Activated naive CD4-positive, alpha-beta T cell treated with anti-CD3 and anti-CD28 coated beads, Interleukin-2, amount 50 U/mL, for 72 hours (primary cell): Measurements from ENCODE around the gene CENPW. TPM values are rescaled to one million over a fixed set of nuclear protein-coding genes. Genes with fewer than 3 reads are reported as not detected.

Source experiments
- ATAC-seq, 2 donors: fragments of 150-1000 bp; cut with Tn5 transposase; 2 replicates each; pipeline ENCODE4 v1.10.0; 2021; ENCODE audit warnings: mild to moderate bottlenecking in 2 of 2, moderate library complexity in 2 of 2
- DNase-seq, 2 donors: peaks; one replicate each; pipeline ENCODE4 v3.0.0; 2021 to 2022; ENCODE audit warnings: low spot score in 2 of 2
- H3K27ac Mint-ChIP-seq, 2 donors: one replicate each; pipeline ENCODE4 v1.8.0; 2022; ENCODE audit warnings: mild to moderate bottlenecking in 2 of 2, mixed read lengths in 2 of 2
- H3K36me3 Mint-ChIP-seq, 2 donors: one replicate each; pipeline ENCODE4 v1.8.0; 2022; ENCODE audit warnings: mixed read lengths in 2 of 2
- H3K9me3 Mint-ChIP-seq, 2 donors: one replicate each; pipeline ENCODE4 v1.8.0; 2022; ENCODE audit warnings: mixed read lengths in 2 of 2
- total RNA-seq, 2 donors: library from RNA; stranded (reverse); gene quantifications; one replicate each; pipeline ENCODE4 v1.2.3, GENCODE V29; 2022

CENPW gene
- total RNA-seq, 2 donors from 2014 or later = 56.5 to 116 TPM

DNA sequence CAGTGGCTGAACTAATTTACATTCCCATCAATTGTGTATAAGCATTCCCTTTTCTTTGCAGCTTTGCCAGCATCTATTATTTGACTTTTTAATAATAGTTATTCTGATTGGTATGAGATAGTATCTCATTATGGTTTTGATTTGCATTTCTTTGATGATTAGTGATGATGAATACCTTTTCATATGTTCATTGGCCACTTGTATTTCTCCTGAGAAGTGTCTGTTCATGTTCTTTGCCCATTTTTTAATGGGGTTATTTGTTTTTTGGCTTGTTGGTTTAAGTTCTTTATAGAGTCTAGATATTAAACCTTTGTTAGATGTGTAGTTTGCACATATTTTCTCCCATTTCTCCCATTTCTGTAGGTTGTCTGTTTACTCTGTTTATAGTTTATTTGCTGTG is 16.6 kb downstream of the CENPW start:
- no peak for DNase-seq
- ATAC-seq = no peak
- Mint-ChIP-seq H3K9me3 (peaks cover 14 to 28% of the 10 kb centered on the region in 2 donors), H3K36me3 (peaks cover 15 to 27% of the 10 kb centered on the region in 2 donors), H3K27ac (no peak overlapping the region)

DNA sequence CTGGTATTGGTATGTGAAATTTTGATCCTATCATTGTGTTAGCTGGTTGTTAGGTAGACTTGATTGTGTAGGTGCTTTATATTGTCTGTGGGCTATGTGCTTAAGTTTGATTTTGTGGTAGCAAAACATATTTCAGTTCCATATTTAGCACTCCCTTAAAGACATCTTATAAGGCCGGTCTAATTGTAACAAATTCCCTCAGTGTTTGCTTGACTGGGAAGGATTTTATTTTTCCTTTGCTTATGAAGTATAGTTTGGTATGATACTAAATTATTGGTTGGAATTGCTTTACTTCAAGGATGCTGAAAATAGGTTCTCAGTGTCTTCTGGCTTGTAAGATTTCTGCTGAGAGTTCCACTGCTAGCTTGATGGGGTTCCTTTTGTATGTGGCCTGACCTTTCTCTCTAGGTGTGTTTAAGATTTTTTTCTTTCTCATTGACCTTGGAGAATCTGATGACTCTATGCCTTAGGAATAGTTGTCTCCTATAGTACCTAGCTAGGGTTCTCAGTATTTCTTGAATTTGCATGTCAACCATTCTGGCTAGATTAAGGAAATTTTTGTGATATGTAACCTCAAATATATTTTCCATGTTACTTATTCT is 20.1 kb downstream of the CENPW start:
- ATAC-seq (no peak), DNase-seq (no peak)
- peaks cover 20 to 28% of the 10 kb centered on the region in 2 donors for H3K36me3 Mint-ChIP-seq
- H3K9me3 Mint-ChIP-seq = peaks cover 14 to 28% of the 10 kb centered on the region in 2 donors
- no peak overlapping the region for H3K27ac Mint-ChIP-seq

DNA sequence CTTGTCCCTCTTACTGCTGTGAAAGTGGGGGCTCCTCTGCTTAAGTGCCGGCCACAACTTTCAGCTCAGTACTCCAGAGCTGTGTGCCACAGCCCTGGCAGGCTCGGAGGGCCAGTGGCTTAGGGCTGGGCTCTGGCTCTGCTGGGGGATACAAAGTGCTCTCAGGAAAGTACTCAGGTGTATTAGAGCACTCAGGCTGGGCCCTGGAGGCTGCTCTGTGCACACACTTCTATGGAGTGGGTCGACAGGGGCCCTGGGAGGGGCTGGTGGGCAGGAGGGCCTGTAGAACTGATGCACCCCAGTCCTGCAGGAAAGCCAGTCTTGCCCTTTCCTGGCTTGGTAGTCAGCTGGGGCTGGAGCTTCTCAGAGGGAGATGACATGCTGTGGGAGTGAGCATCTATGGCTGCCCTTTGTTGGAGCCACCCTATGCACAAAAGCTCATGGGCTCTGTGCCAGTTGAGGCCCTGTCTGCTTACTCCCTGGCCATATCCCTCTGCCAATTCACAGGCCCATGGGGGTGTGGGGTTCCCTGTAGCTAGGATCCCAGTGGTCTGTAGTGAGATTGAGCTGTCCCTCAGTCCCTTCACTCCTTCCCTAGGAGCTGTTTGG is 22.0 kb downstream of the CENPW start:
- DNase-seq = no peak
- no peak for ATAC-seq

DNA sequence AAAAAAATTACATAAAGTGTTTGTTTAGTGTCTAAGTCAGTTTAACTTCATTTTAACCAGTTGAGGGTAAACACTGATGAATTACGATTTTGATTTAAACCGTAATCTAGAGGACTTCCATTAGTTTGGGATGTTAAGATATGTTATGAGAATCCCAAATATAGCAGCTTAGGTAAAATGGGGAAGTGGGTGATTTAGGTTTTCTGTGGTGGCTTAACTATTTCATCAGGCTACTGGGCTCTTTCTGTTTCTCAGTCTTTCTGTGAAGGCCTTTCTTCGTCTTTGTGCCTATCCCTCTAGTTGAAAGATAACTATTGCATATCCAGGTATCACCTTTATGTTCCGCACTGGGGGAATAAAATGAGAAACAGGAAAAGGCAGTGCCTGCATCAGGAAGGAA is 27.9 kb downstream of the CENPW start:
- Mint-ChIP-seq H3K9me3 (no peaks in the 10 kb centered on the region), H3K36me3 (no peaks in the 10 kb centered on the region), H3K27ac (no peak overlapping the region)
- DNase-seq (no peak), ATAC-seq (no peak)

More for the DNA sequence above, 22.0 kb downstream of the CENPW start:
- H3K9me3 Mint-ChIP-seq = peaks cover 14 to 28% of the 10 kb centered on the region in 2 donors
- H3K27ac Mint-ChIP-seq = no peak overlapping the region
- peaks cover 20 to 28% of the 10 kb centered on the region in 2 donors for H3K36me3 Mint-ChIP-seq

DNA sequence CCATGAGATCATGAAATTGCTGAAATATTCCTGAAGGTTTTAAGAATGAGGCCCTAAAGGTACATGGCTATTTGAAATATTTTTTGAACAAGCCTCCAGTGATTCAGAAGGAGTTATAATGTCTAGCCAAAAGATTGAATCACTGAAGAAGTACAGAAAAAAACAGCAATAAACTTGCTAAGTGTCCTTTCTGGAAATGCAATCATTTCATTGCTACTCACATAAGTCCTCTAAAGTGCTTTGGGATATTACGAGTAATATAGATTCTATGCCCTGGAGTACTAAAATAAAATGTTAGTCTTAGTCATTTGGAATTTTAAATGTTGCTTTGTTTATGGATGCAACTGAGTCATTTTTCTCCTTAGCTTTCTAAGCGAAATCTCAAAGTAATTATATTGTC is 32.7 kb downstream of the CENPW start:
- ATAC-seq = no peak
- no peak for DNase-seq
- Mint-ChIP-seq H3K9me3 (no peaks in the 10 kb centered on the region), H3K27ac (no peak overlapping the region), H3K36me3 (no peaks in the 10 kb centered on the region)

DNA sequence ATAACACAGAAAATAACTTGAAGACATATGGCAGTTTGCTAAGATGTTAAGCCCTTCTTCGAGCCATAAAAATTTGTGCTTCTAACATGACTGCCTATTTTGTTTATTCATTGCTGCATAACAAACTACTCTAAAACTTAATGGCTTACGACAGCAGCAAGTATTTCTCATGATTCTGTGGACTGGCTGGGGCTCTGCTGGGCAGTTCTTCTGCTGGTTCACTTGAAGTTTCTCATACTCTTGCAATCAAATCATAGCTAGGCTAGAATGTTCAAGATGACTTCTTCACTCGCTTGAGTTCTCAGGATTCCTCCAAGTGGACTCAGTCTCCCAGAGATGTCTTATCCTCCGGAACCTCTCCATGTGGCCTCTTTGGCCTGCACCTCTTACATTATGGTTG is 33.4 kb downstream of the CENPW start:
- no peaks in the 10 kb centered on the region for H3K9me3 Mint-ChIP-seq

DNA sequence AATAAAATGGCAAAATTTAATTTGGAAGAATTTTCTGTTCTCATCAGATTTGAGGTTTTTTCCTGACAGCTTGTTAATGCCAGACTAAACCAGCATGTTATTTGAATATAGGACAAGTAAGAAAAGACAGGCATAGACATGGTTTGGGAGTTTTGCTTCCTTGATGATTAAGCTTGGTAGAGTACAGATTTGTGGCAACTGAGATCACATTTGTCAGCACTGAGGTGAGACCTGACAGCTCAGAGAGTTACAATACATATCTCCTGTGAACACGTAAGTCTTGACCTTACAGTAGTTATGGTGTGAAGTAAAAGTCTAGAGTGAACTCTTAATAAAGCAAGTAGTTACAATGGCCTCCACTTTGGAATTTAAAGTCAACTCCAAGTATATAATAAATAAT is 34.5 kb downstream of the CENPW start:
- Mint-ChIP-seq H3K36me3 (no peaks in the 10 kb centered on the region), H3K27ac (no peak overlapping the region)

More for the DNA sequence above, 33.4 kb downstream of the CENPW start:
- no peak for DNase-seq
- no peak overlapping the region for H3K27ac Mint-ChIP-seq
- H3K36me3 Mint-ChIP-seq = no peaks in the 10 kb centered on the region
- no peak for ATAC-seq

DNA sequence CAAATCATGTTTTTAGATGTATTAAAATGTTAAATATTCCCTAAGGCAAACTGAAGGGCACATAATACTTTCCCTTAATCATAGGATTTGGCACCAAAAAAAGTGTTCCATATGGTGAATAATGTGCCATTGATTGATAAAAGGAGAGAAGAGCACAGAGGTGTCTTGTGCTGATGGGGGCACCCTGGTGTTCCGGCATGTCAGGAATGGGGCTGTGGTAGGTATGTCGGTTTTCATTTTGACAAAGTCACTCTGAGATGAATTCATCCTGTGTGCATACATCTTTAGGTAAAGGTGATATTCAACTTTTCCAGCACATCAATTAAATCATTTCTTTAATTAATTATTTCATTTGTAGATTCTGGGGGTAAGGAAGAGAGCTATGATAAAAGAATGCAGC is 36.8 kb downstream of the CENPW start:
- DNase-seq (no peak), ATAC-seq (no peak)
- H3K36me3 Mint-ChIP-seq = peaks cover 3 to 8% of the 10 kb centered on the region in 2 donors
- H3K9me3 Mint-ChIP-seq = peaks cover 0 to 9% of the 10 kb centered on the region in 2 donors
- H3K27ac Mint-ChIP-seq = no peak overlapping the region

More for the DNA sequence above, 34.5 kb downstream of the CENPW start:
- DNase-seq (no peak), ATAC-seq (no peak)
- H3K9me3 Mint-ChIP-seq = no peaks in the 10 kb centered on the region

DNA sequence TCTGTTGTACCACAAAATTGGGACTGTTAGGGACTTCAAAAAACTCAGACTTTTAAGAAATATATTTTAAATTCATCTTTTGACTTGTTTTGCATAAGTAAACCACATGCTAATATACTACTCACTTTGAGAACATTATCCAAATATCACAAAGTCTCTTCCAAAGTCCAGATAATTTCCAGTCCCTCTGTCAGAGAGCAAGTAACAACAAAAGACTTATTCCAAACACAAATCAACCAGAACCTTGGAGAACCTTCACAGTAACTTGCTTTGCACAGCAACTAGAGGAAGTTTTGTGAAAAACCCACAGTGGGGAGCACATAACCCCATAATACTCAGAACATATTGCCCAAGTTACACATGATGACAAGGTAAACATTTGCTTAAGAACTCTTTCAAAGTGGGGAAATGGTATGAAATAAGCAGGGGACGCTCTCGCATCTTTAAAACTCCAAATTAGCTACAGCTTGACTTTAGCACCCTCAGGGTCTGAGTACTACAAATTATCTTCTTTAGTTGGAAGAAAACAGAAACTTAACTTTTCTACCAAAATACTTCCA is 37.8 kb downstream of the CENPW start:
- ATAC-seq = no peak
- H3K9me3 Mint-ChIP-seq = peaks cover under 1 to 16% of the 10 kb centered on the region in 2 donors
- peaks cover 5 to 9% of the 10 kb centered on the region in 2 donors for H3K36me3 Mint-ChIP-seq
- no peak for DNase-seq
- no peak overlapping the region for H3K27ac Mint-ChIP-seq

DNA sequence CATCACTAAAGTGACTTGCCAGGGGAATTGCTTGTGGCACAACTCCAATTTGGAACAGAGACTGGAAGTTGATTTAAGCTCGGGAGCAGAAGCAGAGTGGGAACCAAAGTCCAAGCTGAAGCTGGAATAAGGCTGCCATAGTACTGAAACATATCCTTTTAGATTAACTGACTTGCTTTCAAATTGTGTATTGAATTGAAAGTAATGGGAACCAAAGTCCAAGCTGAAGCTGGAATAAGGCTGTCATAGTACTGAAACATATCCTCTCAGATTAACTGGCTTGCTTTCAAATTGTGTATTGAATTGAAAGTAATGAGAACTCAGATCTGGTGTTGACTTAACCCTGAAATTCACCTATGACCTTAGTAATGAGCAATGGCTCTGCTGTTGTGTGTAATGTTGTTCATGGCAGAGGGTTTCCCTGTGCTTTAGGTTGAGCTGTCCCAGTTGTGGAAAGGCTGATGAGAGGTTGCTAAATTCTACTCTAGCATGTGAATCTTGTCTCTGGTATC is 40.2 kb downstream of the CENPW start:
- ATAC-seq (no peak), DNase-seq (no peak)
- Mint-ChIP-seq H3K36me3 (peaks cover 9 to 10% of the 10 kb centered on the region in 2 donors), H3K9me3 (peaks cover 18 to 36% of the 10 kb centered on the region in 2 donors), H3K27ac (no peak overlapping the region)

DNA sequence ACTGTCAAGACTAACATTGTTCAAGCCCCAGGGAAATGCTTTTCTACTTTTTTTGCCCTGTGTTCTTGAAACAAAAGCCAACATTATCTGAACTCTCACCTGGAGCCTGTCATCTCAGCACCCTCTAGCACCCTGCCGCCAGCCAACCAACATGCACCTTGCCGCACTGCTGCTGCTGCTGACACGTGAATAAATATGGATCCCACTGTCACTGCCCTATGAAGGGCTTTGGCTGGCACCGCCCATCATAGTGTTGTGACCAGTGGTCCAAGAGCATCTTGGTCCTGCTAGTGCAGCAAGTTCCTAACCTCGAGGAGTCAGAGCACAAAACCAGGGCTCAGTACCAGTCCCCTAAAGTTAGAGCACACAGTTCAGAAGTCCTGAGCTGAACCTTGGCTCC is 41.6 kb downstream of the CENPW start:
- Mint-ChIP-seq H3K36me3 (peaks cover 9 to 10% of the 10 kb centered on the region in 2 donors), H3K9me3 (peaks cover 18 to 42% of the 10 kb centered on the region in 2 donors), H3K27ac (no peak overlapping the region)
- ATAC-seq = no peak
- no peak for DNase-seq

DNA sequence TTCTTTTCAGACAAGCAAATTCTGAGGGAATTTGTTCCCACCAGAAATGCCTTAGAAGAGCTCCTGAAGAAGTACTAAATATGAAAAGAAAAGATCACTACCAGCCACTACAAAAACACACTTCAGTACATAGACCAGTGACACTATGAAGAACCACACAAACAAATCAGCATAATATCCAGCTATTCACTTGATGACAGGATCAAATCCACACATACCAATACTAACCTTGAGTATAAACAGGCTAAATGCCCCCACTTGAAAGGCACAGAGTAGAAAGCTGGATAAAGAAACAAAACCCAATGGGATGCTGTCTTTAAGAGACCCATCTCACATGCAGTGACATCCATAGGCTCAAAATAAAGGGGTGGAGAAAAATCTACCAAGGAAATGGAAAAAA is 43.3 kb downstream of the CENPW start:
- DNase-seq (no peak), ATAC-seq (no peak)
- peaks cover 9 to 10% of the 10 kb centered on the region in 2 donors for H3K36me3 Mint-ChIP-seq
- H3K9me3 Mint-ChIP-seq = peaks cover 18 to 42% of the 10 kb centered on the region in 2 donors
- no peak overlapping the region for H3K27ac Mint-ChIP-seq

DNA sequence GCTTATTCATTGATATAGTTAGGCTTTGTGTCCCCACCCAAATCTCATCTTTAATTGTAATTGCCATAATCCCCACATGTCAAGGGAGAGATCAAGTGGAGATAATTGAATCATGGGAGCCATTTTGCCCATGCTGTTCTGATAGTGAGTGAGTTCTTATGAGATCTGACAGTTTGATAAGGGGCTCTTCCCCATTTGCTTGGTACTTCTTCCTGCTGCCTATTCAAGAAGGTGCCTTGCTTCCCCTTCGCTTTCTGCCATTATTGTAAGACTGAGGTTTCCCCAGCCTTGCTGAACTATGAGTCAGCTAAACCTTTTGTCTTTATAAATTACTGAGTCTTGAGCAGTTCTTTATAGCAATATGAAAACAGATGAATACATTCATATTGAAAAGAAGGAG is 45.6 kb downstream of the CENPW start:
- no peak overlapping the region for H3K27ac Mint-ChIP-seq
- ATAC-seq = no peak

DNA sequence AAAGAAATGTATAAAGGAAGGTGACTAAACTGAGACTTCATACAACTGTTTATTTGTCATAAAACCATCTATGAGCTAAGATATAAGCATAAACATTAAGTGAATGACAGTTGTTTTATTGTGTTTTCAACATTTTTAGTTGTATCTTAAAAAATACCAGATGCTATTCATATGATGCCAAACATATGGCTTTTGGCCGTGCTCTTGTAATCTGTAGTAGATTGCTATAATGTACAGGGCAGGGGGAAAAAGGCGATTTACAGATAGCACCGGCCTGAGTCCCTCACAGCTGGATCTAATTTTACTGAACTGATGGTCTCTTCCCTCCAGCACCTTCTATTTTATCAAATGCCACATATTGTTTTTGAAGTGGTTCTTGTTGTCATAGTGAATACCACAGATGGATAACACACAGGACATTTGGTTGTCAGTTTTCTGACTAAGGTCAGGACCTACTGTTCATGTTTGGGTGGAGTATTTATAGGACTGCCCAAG is 48.2 kb downstream of the CENPW start:
- no peak overlapping the region for H3K27ac Mint-ChIP-seq
- DNase-seq (no peak), ATAC-seq (no peak)
- H3K9me3 Mint-ChIP-seq = peaks cover 12 to 21% of the 10 kb centered on the region in 2 donors
- peaks cover 0 to 6% of the 10 kb centered on the region in 2 donors for H3K36me3 Mint-ChIP-seq

More for the DNA sequence above, 45.6 kb downstream of the CENPW start:
- DNase-seq = no peak
- peaks cover 18 to 42% of the 10 kb centered on the region in 2 donors for H3K9me3 Mint-ChIP-seq
- H3K36me3 Mint-ChIP-seq = peaks cover 9 to 10% of the 10 kb centered on the region in 2 donors

DNA sequence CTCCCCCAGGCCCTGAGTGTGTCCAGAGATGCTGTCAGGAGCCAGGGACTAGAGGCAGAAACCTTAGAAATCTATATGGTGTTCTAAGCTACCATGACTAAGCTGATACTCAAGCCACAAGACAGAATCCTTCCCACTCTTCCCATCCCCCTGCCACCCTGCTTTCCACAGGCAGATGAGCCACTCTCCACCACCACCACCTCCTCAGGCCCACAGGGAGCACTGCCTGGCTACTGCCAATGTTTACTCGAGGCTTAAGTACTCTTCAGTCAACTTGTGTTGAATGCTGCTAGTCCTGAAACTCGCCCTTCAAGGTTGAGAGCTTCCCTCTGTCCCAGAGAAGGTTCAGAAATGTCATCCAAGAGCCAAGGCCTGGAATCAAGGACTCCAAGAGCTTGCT is 56.2 kb downstream of the CENPW start:
- Mint-ChIP-seq H3K9me3 (no peaks in the 10 kb centered on the region), H3K36me3 (no peaks in the 10 kb centered on the region), H3K27ac (no peak overlapping the region)
- DNase-seq (no peak), ATAC-seq (no peak)
